Uterus (tissue), 2 donors: ENCODE data around the gene RIPOR2.

Experiments
- POLR2A ChIP-seq, 2 donors: fragments of 450-650 bp; IDR thresholded peaks; one replicate each; pipeline ENCODE4 v1.6.1; 2016; ENCODE audit warnings: antibody characterized with exemption in 2 of 2, mild to moderate bottlenecking in 1 of 2, moderate library complexity in 1 of 2
- TF ChIP-seq, protein P1 (sequence below), 4 experiments: fragments of 200-600 bp in 2 of 4; fragments of 450-650 bp in 2 of 4; sonication (generic) in 2 of 4; IDR thresholded peaks; one replicate each; pipeline ENCODE4 v1.5.1; 2016 to 2019; ENCODE audit warnings: antibody characterized with exemption in 4 of 4, mild to moderate bottlenecking in 2 of 4, moderate library complexity in 1 of 4

DNA sequence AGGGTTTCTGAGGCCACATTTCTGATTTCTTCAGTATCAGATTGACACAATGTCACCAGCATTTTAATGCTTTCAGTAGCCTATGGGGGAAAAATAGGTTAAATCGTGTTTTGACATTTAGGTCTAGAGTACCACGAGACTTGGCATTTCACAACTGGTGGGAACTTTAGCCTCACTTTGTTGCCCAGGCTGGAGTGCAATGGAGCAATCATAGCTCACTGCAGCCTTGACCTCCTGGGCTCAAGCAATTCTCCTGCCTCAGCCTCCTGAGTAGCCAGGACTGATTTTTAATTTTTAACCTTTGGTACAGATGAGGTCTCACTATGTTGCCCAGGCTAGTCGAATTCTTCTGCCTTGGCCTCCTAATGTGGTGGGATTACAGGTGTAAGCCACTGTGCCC is 126.0 kb downstream of the RIPOR2 start:
- TF ChIP-seq, protein P1, sequence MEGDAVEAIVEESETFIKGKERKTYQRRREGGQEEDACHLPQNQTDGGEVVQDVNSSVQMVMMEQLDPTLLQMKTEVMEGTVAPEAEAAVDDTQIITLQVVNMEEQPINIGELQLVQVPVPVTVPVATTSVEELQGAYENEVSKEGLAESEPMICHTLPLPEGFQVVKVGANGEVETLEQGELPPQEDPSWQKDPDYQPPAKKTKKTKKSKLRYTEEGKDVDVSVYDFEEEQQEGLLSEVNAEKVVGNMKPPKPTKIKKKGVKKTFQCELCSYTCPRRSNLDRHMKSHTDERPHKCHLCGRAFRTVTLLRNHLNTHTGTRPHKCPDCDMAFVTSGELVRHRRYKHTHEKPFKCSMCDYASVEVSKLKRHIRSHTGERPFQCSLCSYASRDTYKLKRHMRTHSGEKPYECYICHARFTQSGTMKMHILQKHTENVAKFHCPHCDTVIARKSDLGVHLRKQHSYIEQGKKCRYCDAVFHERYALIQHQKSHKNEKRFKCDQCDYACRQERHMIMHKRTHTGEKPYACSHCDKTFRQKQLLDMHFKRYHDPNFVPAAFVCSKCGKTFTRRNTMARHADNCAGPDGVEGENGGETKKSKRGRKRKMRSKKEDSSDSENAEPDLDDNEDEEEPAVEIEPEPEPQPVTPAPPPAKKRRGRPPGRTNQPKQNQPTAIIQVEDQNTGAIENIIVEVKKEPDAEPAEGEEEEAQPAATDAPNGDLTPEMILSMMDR (IDR thresholded peaks at IDR 0.05), result no peak
- TF ChIP-seq POLR2A (IDR thresholded peaks at IDR 0.05), result no peak
